Measurements from ENCODE around the gene SLC35G6. TPM values are rescaled to one million over a fixed set of nuclear protein-coding genes. Genes with fewer than 3 reads are reported as not detected.
"Not testable (repeated sequence)": the region's sequence is repeated elsewhere in the genome, so short reads cannot be mapped to it uniquely, and the experiment has no call there.

The SLC35G6 gene
- total and polyA plus RNA-seq, 2 experiments from 2014 or later, result 0.16 TPM; not detected in 1

DNA sequence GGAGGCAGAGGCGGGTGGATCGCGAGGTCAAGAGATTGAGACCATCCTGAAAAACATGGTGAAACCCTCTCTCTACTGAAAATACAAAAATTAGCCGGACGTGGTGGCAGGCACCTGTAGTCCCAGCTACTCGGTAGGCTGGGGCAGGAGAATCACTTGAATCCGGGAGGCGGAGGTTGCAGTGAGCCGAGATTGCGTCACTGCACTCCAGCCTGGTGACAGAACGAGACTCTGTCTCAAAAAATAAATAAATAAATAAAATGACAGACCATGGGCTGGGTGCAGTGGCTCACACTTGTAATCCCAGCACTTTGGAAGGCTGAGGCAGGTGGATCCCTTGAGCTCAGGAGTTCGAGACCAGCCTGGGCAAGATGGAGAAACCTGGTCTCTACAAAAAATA, 11.4 kb upstream of the SLC35G6 start:
- H3K4me3 ChIP-seq; H4K20me1 ChIP-seq (replicated peaks; ENCODE audit: insufficient read depth); H3K9me2 ChIP-seq (ENCODE audit: insufficient read depth); ATAC-seq; H3K27me3 ChIP-seq (ENCODE audit: insufficient read depth); H3K4me1 Mint-ChIP-seq; H3K36me3 Mint-ChIP-seq (ENCODE audit: low read depth); H3K4me1 ChIP-seq (ENCODE audit: insufficient read depth); H3K4me2 ChIP-seq; H3K4me3 Mint-ChIP-seq; H3K27me3 Mint-ChIP-seq (ENCODE audit: insufficient read depth, low read depth, poor library complexity); H3K36me3 ChIP-seq (ENCODE audit: insufficient read depth); H2AFZ ChIP-seq; H3K27ac Mint-ChIP-seq; H3K27ac ChIP-seq (ENCODE audit: low read depth); H3F3A ChIP-seq (replicated peaks; ENCODE audit: low read depth); H3K9me3 Mint-ChIP-seq; DNase-seq (ENCODE audit: low spot score): not testable (repeated sequence)
- peaks cover 19% of the 10 kb centered on the region; the same call in 1 of the 2 replicates for H3K79me2 ChIP-seq (replicated peaks; ENCODE audit: insufficient read depth)

DNA sequence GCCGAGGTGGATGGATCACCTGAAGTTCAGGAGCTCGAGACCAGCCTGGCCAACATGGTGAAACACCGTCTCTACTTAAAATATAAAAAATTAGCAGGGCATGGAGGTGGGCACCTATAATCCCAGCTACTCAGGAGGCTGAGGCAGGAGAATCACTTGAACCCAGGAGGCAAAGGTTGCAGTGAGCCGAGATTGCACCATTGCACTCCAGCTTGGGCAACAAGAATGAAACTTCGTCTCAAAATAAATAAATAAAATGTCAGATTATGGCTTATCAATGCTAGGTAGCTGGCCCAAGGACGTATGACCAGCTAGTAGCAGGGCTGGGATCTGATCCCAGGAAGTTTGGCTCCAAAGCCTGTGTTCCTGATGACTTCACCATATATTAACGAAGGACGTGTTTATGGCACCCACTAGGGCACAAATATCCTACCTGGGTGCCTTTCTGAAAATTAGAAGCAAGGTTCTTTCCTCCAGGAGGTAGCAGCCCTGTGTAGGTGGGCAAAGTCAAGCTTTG, 10.7 kb upstream of the SLC35G6 start:
- not testable (repeated sequence) for H3K36me3 ChIP-seq (ENCODE audit: insufficient read depth); H3K27ac ChIP-seq (ENCODE audit: low read depth); H3K4me3 Mint-ChIP-seq; H3K36me3 Mint-ChIP-seq (ENCODE audit: low read depth); DNase-seq (ENCODE audit: low spot score); H3K9me2 ChIP-seq (ENCODE audit: insufficient read depth); H3K4me1 Mint-ChIP-seq; H3K9me3 Mint-ChIP-seq; H3K27me3 ChIP-seq (ENCODE audit: insufficient read depth); H3F3A ChIP-seq (replicated peaks; ENCODE audit: low read depth); H3K4me3 ChIP-seq; H3K27me3 Mint-ChIP-seq (ENCODE audit: insufficient read depth, low read depth, poor library complexity); H3K4me1 ChIP-seq (ENCODE audit: insufficient read depth); H2AFZ ChIP-seq; H3K4me2 ChIP-seq; ATAC-seq; H4K20me1 ChIP-seq (replicated peaks; ENCODE audit: insufficient read depth); H3K27ac Mint-ChIP-seq
- peaks cover 25% of the 10 kb centered on the region for H3K79me2 ChIP-seq (replicated peaks; ENCODE audit: insufficient read depth)

DNA sequence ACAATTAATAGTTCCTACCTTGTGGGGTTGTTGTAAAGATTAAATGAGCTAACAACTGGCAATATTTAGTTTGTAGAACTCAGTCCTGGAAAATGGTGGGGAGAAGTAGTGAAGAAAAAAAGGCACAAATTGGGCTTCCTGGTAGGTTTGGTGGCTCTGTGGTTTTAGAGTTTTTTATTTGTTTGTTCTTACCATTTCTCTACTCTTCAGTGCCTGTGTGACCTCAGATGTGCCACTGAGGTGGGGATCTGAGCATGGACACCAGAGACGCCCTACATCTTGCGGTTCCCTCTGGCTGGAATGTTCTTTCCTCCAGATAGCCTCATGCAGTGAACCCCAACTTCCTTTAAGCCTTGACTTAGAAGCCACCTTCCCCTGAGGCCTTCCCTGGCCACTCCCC, 9.5 kb upstream of the SLC35G6 start:
- no peak for ATAC-seq
- Histone ChIP-seq H3K4me1 (ENCODE audit: insufficient read depth) (peaks cover 4% of the 10 kb centered on the region; the same call in 1 of the 2 replicates), H3K4me3 (no peak overlapping the region), H4K20me1 (replicated peaks; ENCODE audit: insufficient read depth) (peaks cover 8% of the 10 kb centered on the region; the same call in 1 of the 2 replicates), H3K9me2 (ENCODE audit: insufficient read depth) (no peaks in the 10 kb centered on the region), H3K79me2 (replicated peaks; ENCODE audit: insufficient read depth) (peaks cover 37% of the 10 kb centered on the region), H3K27me3 (ENCODE audit: insufficient read depth) (no peaks in the 10 kb centered on the region), H3K4me2 (no peak overlapping the region), H3K36me3 (ENCODE audit: insufficient read depth) (no peaks in the 10 kb centered on the region), H3F3A (replicated peaks; ENCODE audit: low read depth) (no peaks in the 10 kb centered on the region), H3K27ac (ENCODE audit: low read depth) (no peak overlapping the region), H2AFZ (no peak overlapping the region)
- Mint-ChIP-seq H3K36me3 (ENCODE audit: low read depth) (no peaks in the 10 kb centered on the region; the same call in 2 of the 3 replicates), H3K27ac (no peak overlapping the region), H3K27me3 (ENCODE audit: insufficient read depth, low read depth, poor library complexity) (peaks cover 3% of the 10 kb centered on the region), H3K4me1 (peaks cover 13% of the 10 kb centered on the region), H3K4me3 (no peak overlapping the region), H3K9me3 (no peaks in the 10 kb centered on the region)
- no peak for DNase-seq (ENCODE audit: low spot score)
- TF ChIP-seq CREB1 (CRISPR knock-in tag; IDR thresholded peaks at IDR 0.05; ENCODE audit: low read depth), result no peak
- no peak for TF ChIP-seq ZNF114 (CRISPR knock-in tag; IDR thresholded peaks at IDR 0.05)
- TF ChIP-seq, protein P1, sequence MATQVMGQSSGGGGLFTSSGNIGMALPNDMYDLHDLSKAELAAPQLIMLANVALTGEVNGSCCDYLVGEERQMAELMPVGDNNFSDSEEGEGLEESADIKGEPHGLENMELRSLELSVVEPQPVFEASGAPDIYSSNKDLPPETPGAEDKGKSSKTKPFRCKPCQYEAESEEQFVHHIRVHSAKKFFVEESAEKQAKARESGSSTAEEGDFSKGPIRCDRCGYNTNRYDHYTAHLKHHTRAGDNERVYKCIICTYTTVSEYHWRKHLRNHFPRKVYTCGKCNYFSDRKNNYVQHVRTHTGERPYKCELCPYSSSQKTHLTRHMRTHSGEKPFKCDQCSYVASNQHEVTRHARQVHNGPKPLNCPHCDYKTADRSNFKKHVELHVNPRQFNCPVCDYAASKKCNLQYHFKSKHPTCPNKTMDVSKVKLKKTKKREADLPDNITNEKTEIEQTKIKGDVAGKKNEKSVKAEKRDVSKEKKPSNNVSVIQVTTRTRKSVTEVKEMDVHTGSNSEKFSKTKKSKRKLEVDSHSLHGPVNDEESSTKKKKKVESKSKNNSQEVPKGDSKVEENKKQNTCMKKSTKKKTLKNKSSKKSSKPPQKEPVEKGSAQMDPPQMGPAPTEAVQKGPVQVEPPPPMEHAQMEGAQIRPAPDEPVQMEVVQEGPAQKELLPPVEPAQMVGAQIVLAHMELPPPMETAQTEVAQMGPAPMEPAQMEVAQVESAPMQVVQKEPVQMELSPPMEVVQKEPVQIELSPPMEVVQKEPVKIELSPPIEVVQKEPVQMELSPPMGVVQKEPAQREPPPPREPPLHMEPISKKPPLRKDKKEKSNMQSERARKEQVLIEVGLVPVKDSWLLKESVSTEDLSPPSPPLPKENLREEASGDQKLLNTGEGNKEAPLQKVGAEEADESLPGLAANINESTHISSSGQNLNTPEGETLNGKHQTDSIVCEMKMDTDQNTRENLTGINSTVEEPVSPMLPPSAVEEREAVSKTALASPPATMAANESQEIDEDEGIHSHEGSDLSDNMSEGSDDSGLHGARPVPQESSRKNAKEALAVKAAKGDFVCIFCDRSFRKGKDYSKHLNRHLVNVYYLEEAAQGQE (IDR thresholded peaks at IDR 0.05; ENCODE audit: unreplicated experiment), result no peak
- TF ChIP-seq STAT1 (IDR thresholded peaks at IDR 0.05; ENCODE audit: unreplicated experiment), result no peak
- no peak for TF ChIP-seq NANOG (IDR thresholded peaks at IDR 0.05; ENCODE audit: borderline replicate concordance)
- TF ChIP-seq JUNB (IDR thresholded peaks at IDR 0.05; ENCODE audit: unreplicated experiment), result no peak
- TF ChIP-seq, protein P2, sequence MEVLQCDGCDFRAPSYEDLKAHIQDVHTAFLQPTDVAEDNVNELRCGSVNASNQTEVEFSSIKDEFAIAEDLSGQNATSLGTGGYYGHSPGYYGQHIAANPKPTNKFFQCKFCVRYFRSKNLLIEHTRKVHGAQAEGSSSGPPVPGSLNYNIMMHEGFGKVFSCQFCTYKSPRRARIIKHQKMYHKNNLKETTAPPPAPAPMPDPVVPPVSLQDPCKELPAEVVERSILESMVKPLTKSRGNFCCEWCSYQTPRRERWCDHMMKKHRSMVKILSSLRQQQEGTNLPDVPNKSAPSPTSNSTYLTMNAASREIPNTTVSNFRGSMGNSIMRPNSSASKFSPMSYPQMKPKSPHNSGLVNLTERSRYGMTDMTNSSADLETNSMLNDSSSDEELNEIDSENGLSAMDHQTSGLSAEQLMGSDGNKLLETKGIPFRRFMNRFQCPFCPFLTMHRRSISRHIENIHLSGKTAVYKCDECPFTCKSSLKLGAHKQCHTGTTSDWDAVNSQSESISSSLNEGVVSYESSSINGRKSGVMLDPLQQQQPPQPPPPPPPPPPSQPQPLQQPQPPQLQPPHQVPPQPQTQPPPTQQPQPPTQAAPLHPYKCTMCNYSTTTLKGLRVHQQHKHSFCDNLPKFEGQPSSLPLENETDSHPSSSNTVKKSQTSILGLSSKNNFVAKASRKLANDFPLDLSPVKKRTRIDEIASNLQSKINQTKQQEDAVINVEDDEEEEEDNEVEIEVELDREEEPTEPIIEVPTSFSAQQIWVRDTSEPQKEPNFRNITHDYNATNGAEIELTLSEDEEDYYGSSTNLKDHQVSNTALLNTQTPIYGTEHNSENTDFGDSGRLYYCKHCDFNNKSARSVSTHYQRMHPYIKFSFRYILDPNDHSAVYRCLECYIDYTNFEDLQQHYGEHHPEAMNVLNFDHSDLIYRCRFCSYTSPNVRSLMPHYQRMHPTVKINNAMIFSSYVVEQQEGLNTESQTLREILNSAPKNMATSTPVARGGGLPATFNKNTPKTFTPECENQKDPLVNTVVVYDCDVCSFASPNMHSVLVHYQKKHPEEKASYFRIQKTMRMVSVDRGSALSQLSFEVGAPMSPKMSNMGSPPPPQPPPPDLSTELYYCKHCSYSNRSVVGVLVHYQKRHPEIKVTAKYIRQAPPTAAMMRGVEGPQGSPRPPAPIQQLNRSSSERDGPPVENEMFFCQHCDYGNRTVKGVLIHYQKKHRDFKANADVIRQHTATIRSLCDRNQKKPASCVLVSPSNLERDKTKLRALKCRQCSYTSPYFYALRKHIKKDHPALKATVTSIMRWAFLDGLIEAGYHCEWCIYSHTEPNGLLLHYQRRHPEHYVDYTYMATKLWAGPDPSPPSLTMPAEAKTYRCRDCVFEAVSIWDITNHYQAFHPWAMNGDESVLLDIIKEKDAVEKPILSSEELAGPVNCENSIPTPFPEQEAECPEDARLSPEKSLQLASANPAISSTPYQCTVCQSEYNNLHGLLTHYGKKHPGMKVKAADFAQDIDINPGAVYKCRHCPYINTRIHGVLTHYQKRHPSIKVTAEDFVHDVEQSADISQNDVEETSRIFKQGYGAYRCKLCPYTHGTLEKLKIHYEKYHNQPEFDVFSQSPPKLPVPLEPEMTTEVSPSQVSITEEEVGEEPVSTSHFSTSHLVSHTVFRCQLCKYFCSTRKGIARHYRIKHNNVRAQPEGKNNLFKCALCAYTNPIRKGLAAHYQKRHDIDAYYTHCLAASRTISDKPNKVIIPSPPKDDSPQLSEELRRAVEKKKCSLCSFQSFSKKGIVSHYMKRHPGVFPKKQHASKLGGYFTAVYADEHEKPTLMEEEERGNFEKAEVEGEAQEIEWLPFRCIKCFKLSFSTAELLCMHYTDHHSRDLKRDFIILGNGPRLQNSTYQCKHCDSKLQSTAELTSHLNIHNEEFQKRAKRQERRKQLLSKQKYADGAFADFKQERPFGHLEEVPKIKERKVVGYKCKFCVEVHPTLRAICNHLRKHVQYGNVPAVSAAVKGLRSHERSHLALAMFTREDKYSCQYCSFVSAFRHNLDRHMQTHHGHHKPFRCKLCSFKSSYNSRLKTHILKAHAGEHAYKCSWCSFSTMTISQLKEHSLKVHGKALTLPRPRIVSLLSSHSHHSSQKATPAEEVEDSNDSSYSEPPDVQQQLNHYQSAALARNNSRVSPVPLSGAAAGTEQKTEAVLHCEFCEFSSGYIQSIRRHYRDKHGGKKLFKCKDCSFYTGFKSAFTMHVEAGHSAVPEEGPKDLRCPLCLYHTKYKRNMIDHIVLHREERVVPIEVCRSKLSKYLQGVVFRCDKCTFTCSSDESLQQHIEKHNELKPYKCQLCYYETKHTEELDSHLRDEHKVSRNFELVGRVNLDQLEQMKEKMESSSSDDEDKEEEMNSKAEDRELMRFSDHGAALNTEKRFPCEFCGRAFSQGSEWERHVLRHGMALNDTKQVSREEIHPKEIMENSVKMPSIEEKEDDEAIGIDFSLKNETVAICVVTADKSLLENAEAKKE (CRISPR knock-in tag; IDR thresholded peaks at IDR 0.05), result no peak
- TF ChIP-seq ZNF331 (CRISPR knock-in tag; IDR thresholded peaks at IDR 0.05; ENCODE audit: low read depth), result no peak

Data from GM23338 (cell line).